Transverse colon (tissue), 4 donors: Measurements from ENCODE around the gene TTLL7.

Source experiments
- POLR2AphosphoS5 ChIP-seq, 3 donors: sonication (generic); formaldehyde crosslinking; IDR thresholded peaks; one replicate each; pipeline ENCODE4 v1.6.1; 2016; ENCODE audit warnings: antibody characterized with exemption in 3 of 3
- TF ChIP-seq, protein P1 (sequence below), 5 experiments: fragments of 200-600 bp in 3 of 5; fragments of 450-650 bp in 2 of 5; sonication (generic) in 3 of 5; IDR thresholded peaks; 1 replicate in 2 of 5; 2 replicates in 3 of 5; pipeline ENCODE4 v1.5.1; 2016 to 2017; ENCODE audit warnings: antibody characterized with exemption in 5 of 5, inconsistent platforms in 3 of 5, mild to moderate bottlenecking in 2 of 5, moderate library complexity in 1 of 5

GRCh38 chr1:84027368-84027767, 28.4 kb upstream of the TTLL7 start:
- TF ChIP-seq, protein P1, sequence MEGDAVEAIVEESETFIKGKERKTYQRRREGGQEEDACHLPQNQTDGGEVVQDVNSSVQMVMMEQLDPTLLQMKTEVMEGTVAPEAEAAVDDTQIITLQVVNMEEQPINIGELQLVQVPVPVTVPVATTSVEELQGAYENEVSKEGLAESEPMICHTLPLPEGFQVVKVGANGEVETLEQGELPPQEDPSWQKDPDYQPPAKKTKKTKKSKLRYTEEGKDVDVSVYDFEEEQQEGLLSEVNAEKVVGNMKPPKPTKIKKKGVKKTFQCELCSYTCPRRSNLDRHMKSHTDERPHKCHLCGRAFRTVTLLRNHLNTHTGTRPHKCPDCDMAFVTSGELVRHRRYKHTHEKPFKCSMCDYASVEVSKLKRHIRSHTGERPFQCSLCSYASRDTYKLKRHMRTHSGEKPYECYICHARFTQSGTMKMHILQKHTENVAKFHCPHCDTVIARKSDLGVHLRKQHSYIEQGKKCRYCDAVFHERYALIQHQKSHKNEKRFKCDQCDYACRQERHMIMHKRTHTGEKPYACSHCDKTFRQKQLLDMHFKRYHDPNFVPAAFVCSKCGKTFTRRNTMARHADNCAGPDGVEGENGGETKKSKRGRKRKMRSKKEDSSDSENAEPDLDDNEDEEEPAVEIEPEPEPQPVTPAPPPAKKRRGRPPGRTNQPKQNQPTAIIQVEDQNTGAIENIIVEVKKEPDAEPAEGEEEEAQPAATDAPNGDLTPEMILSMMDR (IDR thresholded peaks at IDR 0.05) = no peak
- TF ChIP-seq POLR2AphosphoS5 (IDR thresholded peaks at IDR 0.05) = no peak
